HEK293T (cell line): ENCODE data around the gene MITF.

Source experiments
- CTCF ChIA-PET: fragments of 350-600 bp; formaldehyde crosslinking; extraction: SDS; loops from one replicate; lab custom pipeline; 2021; ENCODE audit warnings: antibody characterized with exemption, inconsistent platforms; lab: Yijun Ruan, JAX
- POLR2A ChIA-PET: fragments of 350-600 bp; formaldehyde crosslinking; extraction: SDS; loops from one replicate; lab custom pipeline; 2020; ENCODE audit warnings: antibody characterized with exemption, inconsistent platforms; lab: Yijun Ruan, JAX
- DNase-seq: peaks from one replicate; pipeline ENCODE4 v3.0.0; 2012; ENCODE audit warnings: mixed read lengths; ENCODE audit errors: extremely low spot score
- ARNT ChIP-seq: fragments of 450-650 bp; IDR thresholded peaks from 2 replicates; pipeline ENCODE4 v1.6.1; 2017; ENCODE audit warnings: mild to moderate bottlenecking
- BHLHE40 ChIP-seq: fragments of 450-650 bp; IDR thresholded peaks from 2 replicates; pipeline ENCODE4 v1.6.1; 2016; ENCODE audit warnings: mild to moderate bottlenecking, moderate library complexity, borderline replicate concordance
- CTBP1 ChIP-seq: fragments of 450-650 bp; IDR thresholded peaks from 2 replicates; pipeline ENCODE4 v1.6.1; 2016; ENCODE audit warnings: borderline replicate concordance
- ELF4 ChIP-seq: fragments of 450-650 bp; IDR thresholded peaks from 2 replicates; pipeline ENCODE4 v1.6.1; 2017; ENCODE audit warnings: antibody characterized with exemption
- FOXA1 ChIP-seq: fragments of 450-650 bp; IDR thresholded peaks from 2 replicates; pipeline ENCODE4 v1.6.1; 2016; ENCODE audit warnings: mild to moderate bottlenecking
- FOXK2 ChIP-seq: fragments of 450-650 bp; IDR thresholded peaks from 2 replicates; pipeline ENCODE4 v1.6.1; 2016; ENCODE audit warnings: mild to moderate bottlenecking
- FOXM1 ChIP-seq: fragments of 450-650 bp; IDR thresholded peaks from 2 replicates; pipeline ENCODE4 v1.6.1; 2017; ENCODE audit warnings: mild to moderate bottlenecking, borderline replicate concordance
- HDGF ChIP-seq: fragments of 450-650 bp; IDR thresholded peaks from 2 replicates; pipeline ENCODE4 v1.6.1; 2017; ENCODE audit warnings: antibody characterized with exemption, borderline replicate concordance
- L3MBTL2 ChIP-seq: fragments of 450-650 bp; conservative IDR thresholded peaks from 2 replicates; pipeline ENCODE4 v1.6.1; 2016; ENCODE audit warnings: mild to moderate bottlenecking
- LEF1 ChIP-seq: fragments of 450-650 bp; IDR thresholded peaks from 2 replicates; pipeline ENCODE4 v1.6.1; 2017; ENCODE audit warnings: mild to moderate bottlenecking, borderline replicate concordance
- NFRKB ChIP-seq: fragments of 450-650 bp; IDR thresholded peaks from 2 replicates; pipeline ENCODE4 v1.6.1; 2016; ENCODE audit warnings: mild to moderate bottlenecking, moderate library complexity
- PKNOX1 ChIP-seq: fragments of 450-650 bp; IDR thresholded peaks from 2 replicates; pipeline ENCODE4 v1.6.1; 2016
- SP1 ChIP-seq: fragments of 450-650 bp; IDR thresholded peaks from 2 replicates; pipeline ENCODE4 v1.6.1; 2017
- SUZ12 ChIP-seq: fragments of 450-650 bp; IDR thresholded peaks from 2 replicates; pipeline ENCODE4 v1.6.1; 2016; ENCODE audit warnings: mild to moderate bottlenecking
- TARDBP ChIP-seq: fragments of 450-650 bp; IDR thresholded peaks from 2 replicates; pipeline ENCODE4 v1.6.1; 2016
- ZNF384 ChIP-seq: fragments of 450-650 bp; IDR thresholded peaks from 2 replicates; pipeline ENCODE4 v1.6.1; 2016

The MITF gene

GRCh38 chr3:69925506-69925905, 186.2 kb downstream of the MITF start:
- TF ChIP-seq FOXA1 (no peak), SP1 (no peak), ELF4 (no peak), ARNT (no peak), NFRKB (no peak), FOXK2 (no peak), FOXM1 (no peak), LEF1 (no peak), TARDBP (no peak), BHLHE40 (no peak), CTBP1 (no peak), ZNF384 (no peak), PKNOX1 (no peak), HDGF (no peak), SUZ12 (no peak)
- ChIA-PET POLR2A (no interaction called here), CTCF (no interaction called here)
- no peak for DNase-seq

GRCh38 chr3:69926385-69926784, 187.1 kb downstream of the MITF start:
- no peak for DNase-seq
- TF ChIP-seq SUZ12 (no peak), CTBP1 (no peak), HDGF (no peak), ARNT (no peak), FOXK2 (no peak), SP1 (no peak), PKNOX1 (no peak), TARDBP (no peak), FOXA1 (no peak), FOXM1 (no peak), L3MBTL2 (no peak), ELF4 (no peak), NFRKB (no peak), ZNF384 (no peak), BHLHE40 (no peak), LEF1 (no peak)
- ChIA-PET CTCF (no interaction called here), POLR2A (no interaction called here)

GRCh38 chr3:69927571-69927970, 188.3 kb downstream of the MITF start:
- CTCF ChIA-PET = interaction anchor here (0.6 kb wide), 1 partner anchor 863 kb away, joined by 3 read pairs; no protein-coding TSS in a partner anchor
- no peak for DNase-seq

GRCh38 chr3:69929019-69929418, 189.8 kb downstream of the MITF start:
- POLR2A ChIA-PET = no interaction called here
- CTCF ChIA-PET = no interaction called here
- TF ChIP-seq ELF4 (no peak), SUZ12 (no peak), ZNF384 (no peak), FOXK2 (no peak), LEF1 (no peak)
- no peak for DNase-seq

More at GRCh38 chr3:69927571-69927970, 188.3 kb downstream of the MITF start:
- no peak for TF ChIP-seq HDGF
- no peak for TF ChIP-seq ELF4
- no peak for TF ChIP-seq CTBP1
- TF ChIP-seq TARDBP = no peak
- TF ChIP-seq NFRKB = no peak
- TF ChIP-seq FOXA1 = no peak
- TF ChIP-seq L3MBTL2 = no peak
- no peak for TF ChIP-seq PKNOX1
- TF ChIP-seq ZNF384 = no peak
- POLR2A ChIA-PET = no interaction called here

- ChIA-PET CTCF (no interaction called here), POLR2A (no interaction called here)
- TF ChIP-seq SP1 (no peak), ZNF384 (no peak), TARDBP (no peak), FOXK2 (no peak), PKNOX1 (no peak), LEF1 (no peak), SUZ12 (no peak), ARNT (no peak), FOXM1 (no peak), FOXA1 (no peak), CTBP1 (no peak), ELF4 (no peak), HDGF (no peak), BHLHE40 (no peak), L3MBTL2 (no peak), NFRKB (no peak)
- no peak for DNase-seq
These were observed 191.3 kb downstream of the MITF start for GRCh38 chr3:69930564-69930963.

- no peak for TF ChIP-seq ARNT
- no peak for TF ChIP-seq SUZ12
- no peak for TF ChIP-seq FOXM1
- TF ChIP-seq ELF4 = no peak
- no peak for TF ChIP-seq HDGF
- TF ChIP-seq L3MBTL2 = no peak
- TF ChIP-seq PKNOX1 = no peak
- TF ChIP-seq ZNF384 = no peak
- TF ChIP-seq BHLHE40 = no peak
- TF ChIP-seq SP1 = no peak
- TF ChIP-seq FOXA1 = no peak
- no peak for TF ChIP-seq LEF1
- no peak for TF ChIP-seq NFRKB
- no peak for TF ChIP-seq CTBP1
- no peak for TF ChIP-seq TARDBP
- TF ChIP-seq FOXK2 = no peak
- DNase-seq = no peak
- POLR2A ChIA-PET = no interaction called here
- CTCF ChIA-PET = no interaction called here
These were observed 192.8 kb downstream of the MITF start for GRCh38 chr3:69932087-69932486.
